OCI-LY3 (cell line): ENCODE measurements around the gene BMPER.

Experiments
- CTCF ChIP-seq: fragments of 200-600, 300-600 bp; sonication (generic); IDR thresholded peaks from 2 replicates; pipeline ENCODE4 v1.5.1; 2014; ENCODE audit warnings: antibody characterized with exemption, low read length, low read depth
- EZH2phosphoT487 ChIP-seq: fragments of 200-600 bp; shearing (Covaris generic); IDR thresholded peaks from 2 replicates; pipeline ENCODE4 v1.6.1; 2018; ENCODE audit warnings: antibody characterized with exemption, mixed run types, low read depth

GRCh38 chr7:34153656-34154270 is 248.4 kb downstream of the BMPER start:
- no peak for TF ChIP-seq CTCF
- no peak for TF ChIP-seq EZH2phosphoT487
